ENCODE data around the gene TIGD7. TPM values are rescaled to one million over a fixed set of nuclear protein-coding genes. Genes with fewer than 3 reads are reported as not detected.
A peak's percentile ranks its signal among the peaks of the same experiment; 100 is the strongest.

The TIGD7 gene
- total RNA-seq, 1 experiment from 2014 or later: 4.2 TPM

DNA sequence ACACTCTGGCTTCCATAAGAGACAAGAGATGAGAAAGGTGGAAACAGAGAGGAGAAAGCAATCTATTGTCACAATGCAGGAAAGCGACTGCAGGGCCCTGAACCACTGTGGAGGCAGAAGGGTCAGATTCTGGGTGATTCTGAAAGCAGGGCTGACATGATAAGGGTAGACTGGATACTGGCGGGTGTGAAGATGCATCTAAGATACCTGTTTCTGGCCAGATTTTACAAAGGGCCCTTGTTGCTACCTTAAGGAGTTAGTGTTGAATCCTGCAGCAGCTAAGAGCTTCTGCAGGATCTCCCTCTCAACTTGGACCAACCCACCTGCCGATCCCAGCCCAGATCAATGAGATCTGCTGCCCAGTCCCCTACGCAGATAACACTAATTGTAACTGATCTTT is 42.7 kb downstream of the TIGD7 start:
- no CpG with 5 or more reads among the region's 4 CpGs for WGBS (ENCODE audit: extremely low coverage, insufficient read length, low lambda C conversion rate)
- TF ChIP-seq, protein P1, sequence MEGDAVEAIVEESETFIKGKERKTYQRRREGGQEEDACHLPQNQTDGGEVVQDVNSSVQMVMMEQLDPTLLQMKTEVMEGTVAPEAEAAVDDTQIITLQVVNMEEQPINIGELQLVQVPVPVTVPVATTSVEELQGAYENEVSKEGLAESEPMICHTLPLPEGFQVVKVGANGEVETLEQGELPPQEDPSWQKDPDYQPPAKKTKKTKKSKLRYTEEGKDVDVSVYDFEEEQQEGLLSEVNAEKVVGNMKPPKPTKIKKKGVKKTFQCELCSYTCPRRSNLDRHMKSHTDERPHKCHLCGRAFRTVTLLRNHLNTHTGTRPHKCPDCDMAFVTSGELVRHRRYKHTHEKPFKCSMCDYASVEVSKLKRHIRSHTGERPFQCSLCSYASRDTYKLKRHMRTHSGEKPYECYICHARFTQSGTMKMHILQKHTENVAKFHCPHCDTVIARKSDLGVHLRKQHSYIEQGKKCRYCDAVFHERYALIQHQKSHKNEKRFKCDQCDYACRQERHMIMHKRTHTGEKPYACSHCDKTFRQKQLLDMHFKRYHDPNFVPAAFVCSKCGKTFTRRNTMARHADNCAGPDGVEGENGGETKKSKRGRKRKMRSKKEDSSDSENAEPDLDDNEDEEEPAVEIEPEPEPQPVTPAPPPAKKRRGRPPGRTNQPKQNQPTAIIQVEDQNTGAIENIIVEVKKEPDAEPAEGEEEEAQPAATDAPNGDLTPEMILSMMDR (conservative IDR thresholded peaks at IDR 0.05): no peak

More for the DNA sequence above, 42.7 kb downstream of the TIGD7 start:
- H3K4me3 Mint-ChIP-seq: peak overlapping the region; percentile 53 to 75; a peak in 4 of 5 replicates
- Histone ChIP-seq H3K9ac (ENCODE audit: extremely low read depth, insufficient read length, low read length) (no peak overlapping the region), H3K9me3 (ENCODE audit: control insufficient read depth, low read depth, low read length) (no peaks in the 10 kb centered on the region), H3K23me2 (ENCODE audit: insufficient read length, low read depth, low read length, poor library complexity, severe bottlenecking) (peaks cover 3% of the 10 kb centered on the region), H3K18ac (ENCODE audit: insufficient read length, low read depth, low read length) (no peak overlapping the region), H3K4me1 (ENCODE audit: insufficient read depth, low read length) (no peaks in the 10 kb centered on the region), H2BK15ac (ENCODE audit: low read depth, low read length) (no peak overlapping the region), H3K4ac (ENCODE audit: low read depth, low read length) (no peak overlapping the region), H4K5ac (ENCODE audit: insufficient read length, low read depth, low read length) (no peak overlapping the region), H4K20me1 (ENCODE audit: control insufficient read depth, insufficient read depth, insufficient read length) (no peaks in the 10 kb centered on the region), H3K23ac (ENCODE audit: insufficient read length, low read depth, low read length) (no peak overlapping the region), H3K27ac (ENCODE audit: insufficient read length, low read depth, low read length) (no peak overlapping the region), H3K4me2 (ENCODE audit: insufficient read depth, insufficient read length, low read length) (no peak overlapping the region), H2AK5ac (ENCODE audit: insufficient read length, low read length) (no peak overlapping the region), H3K56ac (ENCODE audit: insufficient read length, low read depth, low read length) (no peak overlapping the region), H3K79me2 (ENCODE audit: insufficient read depth, low read length) (no peaks in the 10 kb centered on the region), H2AFZ (ENCODE audit: low read length) (no peak overlapping the region), H3T11ph (ENCODE audit: low read length) (no peak overlapping the region), H2BK20ac (ENCODE audit: low read depth, low read length, poor library complexity, severe bottlenecking) (no peak overlapping the region), H4K91ac (ENCODE audit: insufficient read length, low read depth, low read length) (no peak overlapping the region), H3K27me3 (ENCODE audit: insufficient read depth, low read length) (no peaks in the 10 kb centered on the region; the same call in 1 of the 2 replicates), H3K79me1 (ENCODE audit: insufficient read depth, low read depth, low read length, poor library complexity, severe bottlenecking) (no peaks in the 10 kb centered on the region), H2BK120ac (ENCODE audit: low read depth, low read length, poor library complexity, severe bottlenecking) (no peak overlapping the region), H4K8ac (replicated peaks; ENCODE audit: insufficient read length, low read depth, low read length) (no peak overlapping the region), H2BK12ac (ENCODE audit: insufficient read length, low read depth, low read length) (no peak overlapping the region), H3K14ac (ENCODE audit: insufficient read depth, low read length) (no peak overlapping the region), H2BK5ac (ENCODE audit: insufficient read length, low read length) (no peak overlapping the region)
- peaks cover 0 to 6% (median 0%) of the 10 kb centered on the region in 3 experiments; a peak in 1 of 7 replicates for H3K36me3 Mint-ChIP-seq (ENCODE audit: insufficient read depth in 1 of 3, low read depth in 3 of 3)
- H3K9me3 Mint-ChIP-seq: peaks cover 36 to 37% of the 10 kb centered on the region in 2 experiments
- H3K27me3 Mint-ChIP-seq (ENCODE audit: low read depth): peaks cover 50% of the 10 kb centered on the region
- no peak overlapping the region for H3K27ac Mint-ChIP-seq
- DNase-seq: no peak
- peaks cover 3% of the 10 kb centered on the region in 2 experiments for H3K4me1 Mint-ChIP-seq

Data from H9 (cell line).